WERI-Rb-1 (cell line): ENCODE results near the gene PRKAR1B.

Experiments used
- DNase-seq: peaks from one replicate; pipeline ENCODE4 v3.0.0-alpha.2; 2020
- H3K27ac ChIP-seq: fragments of 250-450 bp; sonication (Bioruptor Pico); 2 replicates; pipeline ENCODE4 v1.5.1; 2020; ENCODE audit warnings: mild to moderate bottlenecking, moderate library complexity
- H3K27me3 ChIP-seq: fragments of 250-450 bp; sonication (Bioruptor Pico); 2 replicates; pipeline ENCODE4 v1.5.1; 2021; ENCODE audit warnings: mild to moderate bottlenecking, low read depth, moderate library complexity; ENCODE audit not compliant: insufficient read depth, severe bottlenecking
- H3K36me3 ChIP-seq: fragments of 250-450 bp; sonication (Bioruptor Pico); 2 replicates; pipeline ENCODE4 v1.5.1; 2020; ENCODE audit warnings: mild to moderate bottlenecking, moderate library complexity
- H3K4me3 ChIP-seq: 2 replicates; pipeline ENCODE4 v1.5.1; 2011; ENCODE audit warnings: low read depth, mild to moderate bottlenecking, control low read depth, low read length
- H3K9me3 ChIP-seq: fragments of 250-450 bp; sonication (Bioruptor Pico); 2 replicates; pipeline ENCODE4 v1.5.1; 2021; ENCODE audit warnings: mild to moderate bottlenecking, moderate library complexity; ENCODE audit not compliant: severe bottlenecking
- TF ChIP-seq, protein P1 (sequence below): IDR thresholded peaks from 2 replicates; pipeline ENCODE4 v1.5.1; 2011; ENCODE audit warnings: low read depth, mild to moderate bottlenecking, control low read depth, inconsistent platforms, low read length

Gene PRKAR1B

DNA sequence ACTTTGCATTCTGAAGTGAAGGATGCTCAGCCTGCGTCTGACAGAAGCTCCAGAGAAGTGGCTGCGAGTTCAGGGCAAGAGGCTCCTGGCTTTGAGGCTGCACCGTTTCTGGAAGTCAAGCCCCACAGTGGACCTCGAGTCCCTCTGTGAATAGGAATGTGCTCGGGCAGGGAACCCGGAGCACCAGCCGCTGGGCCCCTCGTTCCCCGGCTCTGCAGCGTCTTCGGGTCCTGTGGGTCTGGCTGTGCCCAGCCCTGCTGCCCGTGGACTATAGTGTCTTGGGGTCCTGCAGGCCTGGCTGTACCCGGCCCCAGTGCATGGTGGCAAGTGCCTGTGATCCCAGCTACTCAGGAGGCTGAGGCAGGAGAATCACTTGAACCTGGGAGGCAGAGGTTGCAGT lies 45.3 kb upstream of the PRKAR1B start:
- no peaks in the 10 kb centered on the region for H3K27me3 ChIP-seq
- no peak overlapping the region for H3K4me3 ChIP-seq
- TF ChIP-seq, protein P1, sequence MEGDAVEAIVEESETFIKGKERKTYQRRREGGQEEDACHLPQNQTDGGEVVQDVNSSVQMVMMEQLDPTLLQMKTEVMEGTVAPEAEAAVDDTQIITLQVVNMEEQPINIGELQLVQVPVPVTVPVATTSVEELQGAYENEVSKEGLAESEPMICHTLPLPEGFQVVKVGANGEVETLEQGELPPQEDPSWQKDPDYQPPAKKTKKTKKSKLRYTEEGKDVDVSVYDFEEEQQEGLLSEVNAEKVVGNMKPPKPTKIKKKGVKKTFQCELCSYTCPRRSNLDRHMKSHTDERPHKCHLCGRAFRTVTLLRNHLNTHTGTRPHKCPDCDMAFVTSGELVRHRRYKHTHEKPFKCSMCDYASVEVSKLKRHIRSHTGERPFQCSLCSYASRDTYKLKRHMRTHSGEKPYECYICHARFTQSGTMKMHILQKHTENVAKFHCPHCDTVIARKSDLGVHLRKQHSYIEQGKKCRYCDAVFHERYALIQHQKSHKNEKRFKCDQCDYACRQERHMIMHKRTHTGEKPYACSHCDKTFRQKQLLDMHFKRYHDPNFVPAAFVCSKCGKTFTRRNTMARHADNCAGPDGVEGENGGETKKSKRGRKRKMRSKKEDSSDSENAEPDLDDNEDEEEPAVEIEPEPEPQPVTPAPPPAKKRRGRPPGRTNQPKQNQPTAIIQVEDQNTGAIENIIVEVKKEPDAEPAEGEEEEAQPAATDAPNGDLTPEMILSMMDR = no peak
- DNase-seq = no peak
- H3K27ac ChIP-seq = no peak overlapping the region
- H3K9me3 ChIP-seq = no peaks in the 10 kb centered on the region
- peaks cover 49% of the 10 kb centered on the region for H3K36me3 ChIP-seq

DNA sequence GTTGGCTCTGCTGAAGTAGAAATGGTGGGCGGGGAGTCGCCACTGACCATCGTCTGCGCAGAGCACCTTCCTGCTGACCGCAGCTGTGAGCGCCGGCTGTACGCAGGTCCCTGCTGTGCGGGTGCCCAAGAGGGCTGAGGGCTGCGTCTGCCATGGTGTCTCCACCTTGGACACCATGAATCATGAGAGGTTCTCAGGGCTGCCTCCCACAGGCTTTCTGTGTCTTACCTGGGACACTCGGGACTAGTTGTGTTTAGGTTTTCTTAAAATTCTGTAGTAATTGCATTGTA lies 44.9 kb upstream of the PRKAR1B start:
- Histone ChIP-seq H3K27ac (no peak overlapping the region), H3K9me3 (no peaks in the 10 kb centered on the region), H3K4me3 (no peak overlapping the region), H3K27me3 (no peaks in the 10 kb centered on the region), H3K36me3 (peaks cover 50% of the 10 kb centered on the region)
- TF ChIP-seq, protein P1 = no peak
- DNase-seq = no peak

DNA sequence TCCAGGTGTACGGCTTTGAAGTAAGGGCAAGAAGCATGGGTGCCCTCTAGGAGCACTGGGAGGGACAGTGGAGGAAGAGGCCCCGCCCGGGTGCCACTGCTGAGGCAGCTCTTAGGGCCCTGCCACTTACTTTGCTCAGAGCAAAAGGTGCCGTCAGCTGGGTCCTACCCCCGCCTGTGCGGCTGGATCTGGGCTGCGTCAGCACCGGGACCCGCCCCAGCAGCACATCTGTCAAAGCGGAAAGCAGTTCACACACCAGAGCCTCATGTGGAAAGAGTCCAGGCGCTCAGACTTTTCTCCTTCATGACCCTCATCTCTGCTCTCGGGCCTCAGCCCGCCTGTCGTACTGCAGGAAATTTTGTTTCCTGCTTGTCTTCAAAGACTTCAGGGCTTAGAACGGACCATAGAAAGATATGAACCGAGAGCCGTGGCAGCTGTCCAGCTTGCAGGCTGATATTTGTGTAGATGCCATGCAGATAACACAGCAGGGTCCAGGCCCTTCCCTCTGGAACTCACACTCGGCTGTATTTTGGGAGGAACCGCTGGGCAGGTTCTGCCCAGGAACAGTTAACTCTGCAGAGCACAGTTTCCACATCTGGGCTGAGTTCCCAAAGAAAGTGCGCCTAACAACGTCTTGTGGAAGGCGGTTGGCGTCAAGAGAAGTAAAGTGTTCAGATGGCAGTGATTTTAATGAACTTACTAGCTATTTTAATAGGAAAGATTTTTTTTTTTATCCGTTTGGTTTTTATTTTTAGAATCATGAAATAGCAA lies 44.3 kb upstream of the PRKAR1B start:
- H3K27ac ChIP-seq = no peak overlapping the region
- peaks cover 44% of the 10 kb centered on the region for H3K36me3 ChIP-seq

DNA sequence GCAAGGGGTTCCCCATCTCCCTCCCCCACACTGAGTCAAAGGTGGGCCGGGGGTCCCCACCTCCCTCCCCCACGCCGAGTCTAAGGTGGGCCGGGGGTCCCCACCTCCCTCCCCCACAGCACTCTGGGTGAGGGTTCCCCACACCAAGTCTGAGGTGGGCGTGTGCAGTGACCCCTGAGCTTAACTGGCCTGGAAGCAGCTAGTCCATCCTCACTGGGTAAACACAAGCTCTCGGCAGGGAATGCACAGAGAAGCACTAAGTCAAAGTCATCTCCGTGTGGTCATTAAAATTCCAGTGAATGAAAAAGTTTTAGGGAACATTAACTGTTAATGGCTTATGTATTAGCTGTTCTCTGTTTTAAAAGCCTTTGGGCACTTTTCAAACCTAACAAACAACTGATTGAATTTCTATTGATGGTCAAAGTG lies 43.7 kb upstream of the PRKAR1B start:
- Histone ChIP-seq H3K36me3 (peaks cover 42% of the 10 kb centered on the region), H3K27ac (no peak overlapping the region), H3K27me3 (no peaks in the 10 kb centered on the region), H3K4me3 (no peak overlapping the region), H3K9me3 (no peaks in the 10 kb centered on the region)
- DNase-seq = no peak
- TF ChIP-seq, protein P1 = no peak

More for the DNA sequence above, 44.3 kb upstream of the PRKAR1B start:
- Histone ChIP-seq H3K4me3 (no peak overlapping the region), H3K27me3 (no peaks in the 10 kb centered on the region), H3K9me3 (no peaks in the 10 kb centered on the region)
- TF ChIP-seq, protein P1 = no peak
- no peak for DNase-seq

DNA sequence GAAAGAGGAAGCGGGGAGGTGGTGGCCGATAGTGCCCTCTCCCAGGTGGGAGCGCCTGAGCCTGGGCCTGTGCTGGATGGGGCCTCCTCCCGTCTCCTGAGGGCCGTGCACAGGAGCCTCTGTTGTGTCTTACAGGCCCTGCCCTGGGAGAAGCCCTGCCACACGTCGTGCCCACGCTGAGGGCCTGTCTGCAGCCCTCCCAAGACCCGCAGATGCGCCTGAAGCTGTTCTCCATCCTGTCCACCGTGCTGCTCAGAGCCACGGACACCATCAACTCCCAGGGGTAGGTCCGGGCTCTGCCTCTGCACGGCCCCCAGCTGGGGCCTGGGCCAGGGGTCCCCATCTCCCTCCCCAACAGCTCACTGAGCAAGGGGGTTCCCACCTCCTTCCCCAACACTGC lies 43.3 kb upstream of the PRKAR1B start:
- Histone ChIP-seq H3K9me3 (no peaks in the 10 kb centered on the region), H3K27ac (no peak overlapping the region), H3K4me3 (no peak overlapping the region), H3K27me3 (no peaks in the 10 kb centered on the region), H3K36me3 (peaks cover 42% of the 10 kb centered on the region)
- TF ChIP-seq, protein P1 = no peak
- no peak for DNase-seq

DNA sequence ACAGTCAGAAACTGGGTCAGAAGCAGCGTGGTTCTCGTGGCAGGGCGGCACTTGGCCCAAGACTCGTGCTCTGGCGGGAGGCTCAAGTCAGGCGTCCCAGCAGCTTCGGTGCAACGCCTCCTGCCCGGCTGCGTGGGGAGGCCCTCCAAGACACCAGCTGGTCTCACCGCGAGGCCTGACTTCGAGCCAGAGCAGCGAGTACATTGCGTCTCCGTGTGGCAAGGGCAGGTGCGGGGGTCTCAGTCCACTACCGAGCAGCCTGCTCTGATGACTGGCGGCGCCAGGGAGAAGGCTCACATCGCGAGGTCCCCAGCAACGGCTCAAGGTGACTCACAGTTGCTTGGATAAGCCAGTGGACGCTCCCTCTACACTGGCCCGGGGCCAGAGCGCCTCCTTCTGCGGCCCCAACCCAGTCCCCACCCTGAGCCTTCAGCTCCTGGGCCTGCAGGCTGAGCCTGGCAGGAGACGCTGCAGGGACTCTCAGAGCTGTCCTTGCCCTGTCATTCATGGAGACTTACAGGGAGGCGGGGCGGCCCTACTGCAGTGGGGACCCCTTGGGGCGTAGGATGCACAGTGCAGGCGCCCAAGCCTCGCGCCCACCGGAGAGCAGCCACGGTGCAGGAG lies 41.9 kb upstream of the PRKAR1B start:
- H3K36me3 ChIP-seq = peaks cover 45% of the 10 kb centered on the region
- H3K27ac ChIP-seq = peak overlapping the region; percentile 47
- H3K4me3 ChIP-seq = no peak overlapping the region
- no peaks in the 10 kb centered on the region for H3K9me3 ChIP-seq
- DNase-seq = peak; percentile 87
- TF ChIP-seq, protein P1 = peak; percentile 74
- H3K27me3 ChIP-seq = no peaks in the 10 kb centered on the region
